Neural progenitor cell (in vitro differentiated cells): ENCODE data around the gene FRY.

Experiments
- EZH2 ChIP-seq: fragments of 200-600 bp; sonication (generic); IDR thresholded peaks from 2 replicates; pipeline ENCODE4 v1.6.1; 2017; ENCODE audit warnings: antibody characterized with exemption, mild to moderate bottlenecking, moderate library complexity
- EZH2phosphoT487 ChIP-seq: fragments of 200-600 bp; sonication (generic); IDR thresholded peaks from 2 replicates; pipeline ENCODE4 v1.6.1; 2017; ENCODE audit warnings: antibody characterized with exemption
- TF ChIP-seq, protein P1 (sequence below): fragments of 200-600 bp; sonication (generic); IDR thresholded peaks from 2 replicates; pipeline ENCODE4 v1.5.1; 2017; ENCODE audit warnings: antibody characterized with exemption, mild to moderate bottlenecking

DNA sequence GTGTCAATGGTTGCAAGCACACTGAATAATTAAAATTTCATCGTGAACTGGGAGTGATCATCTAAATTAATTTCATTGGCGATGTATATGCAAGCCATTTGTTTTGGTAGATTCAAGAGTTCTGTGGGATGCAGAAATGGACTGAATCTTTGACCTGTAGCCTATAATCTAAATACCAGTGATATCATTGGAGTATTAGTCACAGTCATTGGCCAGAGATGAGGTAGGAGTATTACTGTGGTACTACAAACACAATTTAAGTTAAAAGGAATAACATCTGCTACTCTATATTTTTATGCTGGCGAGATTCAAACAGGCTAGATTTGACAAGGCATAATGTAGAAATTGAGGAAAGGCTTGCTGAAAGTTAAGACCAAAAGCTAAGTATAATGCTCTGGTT, 14.0 kb downstream of the FRY start:
- TF ChIP-seq, protein P1, sequence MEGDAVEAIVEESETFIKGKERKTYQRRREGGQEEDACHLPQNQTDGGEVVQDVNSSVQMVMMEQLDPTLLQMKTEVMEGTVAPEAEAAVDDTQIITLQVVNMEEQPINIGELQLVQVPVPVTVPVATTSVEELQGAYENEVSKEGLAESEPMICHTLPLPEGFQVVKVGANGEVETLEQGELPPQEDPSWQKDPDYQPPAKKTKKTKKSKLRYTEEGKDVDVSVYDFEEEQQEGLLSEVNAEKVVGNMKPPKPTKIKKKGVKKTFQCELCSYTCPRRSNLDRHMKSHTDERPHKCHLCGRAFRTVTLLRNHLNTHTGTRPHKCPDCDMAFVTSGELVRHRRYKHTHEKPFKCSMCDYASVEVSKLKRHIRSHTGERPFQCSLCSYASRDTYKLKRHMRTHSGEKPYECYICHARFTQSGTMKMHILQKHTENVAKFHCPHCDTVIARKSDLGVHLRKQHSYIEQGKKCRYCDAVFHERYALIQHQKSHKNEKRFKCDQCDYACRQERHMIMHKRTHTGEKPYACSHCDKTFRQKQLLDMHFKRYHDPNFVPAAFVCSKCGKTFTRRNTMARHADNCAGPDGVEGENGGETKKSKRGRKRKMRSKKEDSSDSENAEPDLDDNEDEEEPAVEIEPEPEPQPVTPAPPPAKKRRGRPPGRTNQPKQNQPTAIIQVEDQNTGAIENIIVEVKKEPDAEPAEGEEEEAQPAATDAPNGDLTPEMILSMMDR, result no peak
- no peak for TF ChIP-seq EZH2
- no peak for TF ChIP-seq EZH2phosphoT487
